ENCODE data around the gene LRP1-AS.

The LRP1-AS gene

DNA sequence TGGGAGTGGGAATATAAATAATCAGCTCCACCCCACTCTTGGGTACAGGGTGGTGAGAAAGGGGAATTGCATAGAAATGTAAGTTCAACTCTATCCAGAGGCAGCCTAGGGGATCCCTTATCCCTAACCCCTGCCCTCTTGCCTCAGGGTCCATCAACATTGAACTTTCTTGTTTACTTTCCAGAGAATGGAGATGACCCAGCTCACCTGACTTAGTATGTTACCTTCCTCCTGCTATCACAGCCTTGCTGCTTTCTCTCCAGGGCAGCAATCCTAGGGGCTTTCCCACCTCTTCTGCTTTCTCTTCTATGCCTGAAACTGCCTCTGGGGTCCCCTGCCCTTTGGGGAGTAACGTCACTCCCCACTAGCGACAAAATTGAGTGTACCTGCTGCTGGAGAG, 16.5 kb downstream of the LRP1-AS start:
- H3K4me3 ChIP-seq (replicated peaks; ENCODE audit: low read depth, low read length) = peak overlapping the region; percentile 89
- DNase-seq (ENCODE audit: low read depth) = no peak
- TF ChIP-seq, protein P1, sequence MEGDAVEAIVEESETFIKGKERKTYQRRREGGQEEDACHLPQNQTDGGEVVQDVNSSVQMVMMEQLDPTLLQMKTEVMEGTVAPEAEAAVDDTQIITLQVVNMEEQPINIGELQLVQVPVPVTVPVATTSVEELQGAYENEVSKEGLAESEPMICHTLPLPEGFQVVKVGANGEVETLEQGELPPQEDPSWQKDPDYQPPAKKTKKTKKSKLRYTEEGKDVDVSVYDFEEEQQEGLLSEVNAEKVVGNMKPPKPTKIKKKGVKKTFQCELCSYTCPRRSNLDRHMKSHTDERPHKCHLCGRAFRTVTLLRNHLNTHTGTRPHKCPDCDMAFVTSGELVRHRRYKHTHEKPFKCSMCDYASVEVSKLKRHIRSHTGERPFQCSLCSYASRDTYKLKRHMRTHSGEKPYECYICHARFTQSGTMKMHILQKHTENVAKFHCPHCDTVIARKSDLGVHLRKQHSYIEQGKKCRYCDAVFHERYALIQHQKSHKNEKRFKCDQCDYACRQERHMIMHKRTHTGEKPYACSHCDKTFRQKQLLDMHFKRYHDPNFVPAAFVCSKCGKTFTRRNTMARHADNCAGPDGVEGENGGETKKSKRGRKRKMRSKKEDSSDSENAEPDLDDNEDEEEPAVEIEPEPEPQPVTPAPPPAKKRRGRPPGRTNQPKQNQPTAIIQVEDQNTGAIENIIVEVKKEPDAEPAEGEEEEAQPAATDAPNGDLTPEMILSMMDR (IDR thresholded peaks at IDR 0.05; ENCODE audit: low read length, missing control alignments) = no peak

DNA sequence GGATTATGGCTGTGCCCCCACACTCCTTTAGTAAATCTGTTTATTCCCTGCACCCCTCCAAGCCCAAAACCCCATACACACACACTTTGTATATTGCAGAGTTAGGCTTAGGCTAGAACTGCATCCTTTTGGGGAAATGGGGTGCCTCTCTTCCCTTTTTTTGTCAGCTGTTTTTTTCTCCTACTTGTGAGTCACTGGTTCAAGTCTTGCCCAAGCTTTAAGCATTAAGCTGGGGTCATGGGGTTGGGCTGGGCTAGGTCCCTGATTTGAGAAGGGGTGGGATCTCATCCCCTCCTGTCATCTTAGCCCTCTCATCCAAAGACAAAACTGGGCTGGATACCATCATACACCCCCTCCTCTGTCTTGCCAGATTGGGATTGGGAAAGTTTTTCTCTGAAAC, 17.5 kb downstream of the LRP1-AS start:
- peak; percentile 45 for DNase-seq (ENCODE audit: low read depth)
- TF ChIP-seq, protein P1 (IDR thresholded peaks at IDR 0.05; ENCODE audit: low read length, missing control alignments) = no peak
- peak overlapping the region; percentile 89 for H3K4me3 ChIP-seq (replicated peaks; ENCODE audit: low read depth, low read length)

DNA sequence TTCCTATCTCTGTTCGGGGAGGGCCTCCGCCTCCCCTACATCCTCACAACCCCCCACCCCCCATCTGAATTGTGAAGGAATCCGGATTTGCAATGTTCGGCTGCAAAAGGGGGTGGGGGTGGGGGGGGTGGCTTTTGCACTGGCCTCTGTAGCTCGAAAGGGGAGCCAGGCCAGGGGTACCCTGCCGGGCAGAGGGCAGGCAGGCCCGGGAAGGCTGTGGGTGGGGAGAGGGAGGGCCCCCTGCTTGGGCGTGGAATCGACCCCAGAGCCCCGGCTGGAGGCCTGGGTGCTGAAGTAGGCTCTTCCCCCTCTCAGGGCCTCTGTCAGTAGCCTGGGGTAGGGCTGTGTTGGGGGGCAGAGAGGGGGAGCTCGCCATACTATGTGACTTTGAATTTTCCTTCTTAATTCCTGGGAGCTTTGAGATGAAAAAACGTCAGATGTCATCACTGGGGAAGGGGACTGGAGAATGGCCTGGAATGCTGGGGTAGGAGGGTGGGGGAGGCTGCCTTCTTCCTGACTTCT, 18.0 kb downstream of the LRP1-AS start:
- peak overlapping the region; percentile 89 for H3K4me3 ChIP-seq (replicated peaks; ENCODE audit: low read depth, low read length)
- DNase-seq (ENCODE audit: low read depth) = no peak

DNA sequence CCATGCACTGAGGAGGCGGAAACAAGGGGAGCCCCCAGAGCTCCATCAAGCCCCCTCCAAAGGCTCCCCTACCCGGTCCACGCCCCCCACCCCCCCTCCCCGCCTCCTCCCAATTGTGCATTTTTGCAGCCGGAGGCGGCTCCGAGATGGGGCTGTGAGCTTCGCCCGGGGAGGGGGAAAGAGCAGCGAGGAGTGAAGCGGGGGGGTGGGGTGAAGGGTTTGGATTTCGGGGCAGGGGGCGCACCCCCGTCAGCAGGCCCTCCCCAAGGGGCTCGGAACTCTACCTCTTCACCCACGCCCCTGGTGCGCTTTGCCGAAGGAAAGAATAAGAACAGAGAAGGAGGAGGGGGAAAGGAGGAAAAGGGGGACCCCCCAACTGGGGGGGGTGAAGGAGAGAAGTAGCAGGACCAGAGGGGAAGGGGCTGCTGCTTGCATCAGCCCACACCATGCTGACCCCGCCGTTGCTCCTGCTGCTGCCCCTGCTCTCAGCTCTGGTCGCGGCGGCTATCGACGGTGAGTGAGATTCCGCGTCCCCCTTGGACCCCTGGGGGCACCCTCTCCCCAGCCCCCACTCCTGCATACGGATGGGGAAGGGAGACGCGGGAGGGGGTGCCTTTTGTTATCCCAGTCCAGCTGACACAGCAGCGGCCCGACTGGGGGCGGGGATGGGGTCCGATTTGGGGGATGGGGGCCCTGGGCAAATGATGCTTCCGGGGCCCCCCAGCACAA, 18.7 kb downstream of the LRP1-AS start:
- no peak for DNase-seq (ENCODE audit: low read depth)
- peak overlapping the region; percentile 89 for H3K4me3 ChIP-seq (replicated peaks; ENCODE audit: low read depth, low read length)
- TF ChIP-seq, protein P1 (IDR thresholded peaks at IDR 0.05; ENCODE audit: low read length, missing control alignments) = no peak

More for the DNA sequence above, 18.0 kb downstream of the LRP1-AS start:
- TF ChIP-seq, protein P1 (IDR thresholded peaks at IDR 0.05; ENCODE audit: low read length, missing control alignments) = no peak

DNA sequence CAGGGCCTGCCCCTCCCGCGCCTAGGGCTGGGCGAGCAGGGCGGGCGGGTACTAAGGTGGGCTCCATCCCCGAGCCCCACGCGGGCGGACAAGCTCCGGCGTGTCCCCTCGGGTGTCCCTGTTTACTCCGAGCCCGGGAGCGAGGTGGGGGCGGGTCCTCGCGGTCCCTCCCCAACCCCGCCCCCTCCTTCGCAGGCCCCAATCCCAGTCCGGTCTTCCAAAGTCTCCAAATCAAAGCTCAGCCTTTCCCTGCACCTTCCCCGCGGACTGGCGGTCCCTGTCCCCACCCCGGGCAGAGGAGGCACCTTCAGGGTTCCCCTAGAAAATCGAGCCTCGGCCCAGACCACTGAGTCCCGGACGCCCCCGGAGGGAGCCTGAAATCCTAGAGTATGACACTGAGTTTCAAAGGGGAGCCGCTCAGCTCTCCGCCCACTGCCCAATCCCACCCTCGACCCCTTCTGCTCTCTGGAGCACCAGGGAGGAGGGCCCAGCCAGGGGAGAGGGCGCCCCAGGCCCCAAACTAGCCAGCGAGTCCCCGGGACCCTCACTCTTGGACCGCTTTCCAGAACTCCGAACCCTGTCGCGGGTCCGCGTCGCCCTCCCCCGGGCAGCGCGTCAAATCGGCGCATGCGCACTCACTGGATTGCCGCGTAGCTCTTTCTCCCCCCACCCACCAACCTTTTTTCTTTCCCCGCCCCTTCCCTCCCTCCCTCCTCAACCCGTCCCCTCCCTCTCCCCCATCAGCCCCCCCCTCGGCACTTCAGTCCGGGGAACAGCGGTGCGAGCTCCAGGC, 19.5 kb downstream of the LRP1-AS start, which contains the start of gene LRP1:
Gene LRP1 (plus strand): TSS at position 758 of the 793 bp plus-strand sequence. CDS start 482 bp downstream, outside the sequence.
- DNase-seq (ENCODE audit: low read depth) = peak; percentile 85
- H3K4me3 ChIP-seq (replicated peaks; ENCODE audit: low read depth, low read length) = peak within 1 kb of the TSS; percentile 89
- TF ChIP-seq, protein P1 (IDR thresholded peaks at IDR 0.05; ENCODE audit: low read length, missing control alignments) = no peak

DNA sequence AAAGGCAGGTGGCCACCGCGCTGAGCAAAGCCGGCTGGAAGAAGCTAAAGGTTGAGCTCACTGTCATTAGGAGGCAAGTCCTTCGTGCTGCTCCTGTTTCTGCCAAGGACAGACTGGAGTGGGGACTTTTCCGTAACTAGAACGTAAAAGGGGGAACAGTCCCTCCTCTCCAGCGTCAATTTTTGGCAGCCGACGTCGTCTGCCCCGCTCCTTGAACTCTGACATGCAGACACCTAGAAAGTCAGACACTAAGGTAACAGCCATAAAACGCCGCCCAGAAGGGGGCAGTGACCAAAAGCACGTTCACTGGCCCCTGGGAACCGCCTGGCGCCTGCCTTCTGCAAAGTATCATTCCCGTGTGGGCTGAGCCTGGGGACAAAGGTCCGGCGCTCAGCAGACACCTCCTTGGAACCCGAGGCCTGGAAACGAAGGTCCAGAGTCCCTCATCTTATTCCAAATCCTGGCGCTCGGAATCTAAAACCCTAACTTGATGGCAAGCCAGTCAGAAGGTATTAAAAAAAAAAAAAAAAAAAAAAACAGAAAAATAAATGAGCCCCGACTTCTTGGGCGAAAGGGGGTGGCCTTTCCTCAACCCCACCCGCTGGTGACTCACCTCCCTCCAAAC, 20.2 kb downstream of the LRP1-AS start:
- peak overlapping the region; percentile 89 for H3K4me3 ChIP-seq (replicated peaks; ENCODE audit: low read depth, low read length)
- TF ChIP-seq, protein P1 (IDR thresholded peaks at IDR 0.05; ENCODE audit: low read length, missing control alignments) = peak; percentile 18
- DNase-seq (ENCODE audit: low read depth) = no peak

Data from fibroblast of pulmonary artery (primary cell).